Mesenchymal stem cell (in vitro differentiated cells and primary cell): ENCODE results near the gene BPI.
A peak's percentile ranks its signal among the peaks of the same experiment; 100 is the strongest.

ENCODE experiments used
- DNase-seq: peaks from one replicate; pipeline ENCODE4 v3.0.0-alpha.2; 2013
- H2AFZ ChIP-seq: one replicate; pipeline ENCODE4 v1.6.1; 2013; ENCODE audit warnings: low read depth, mild to moderate bottlenecking, control low read depth, inconsistent platforms, low read length, moderate library complexity
- H2AK5ac ChIP-seq: 2 replicates; pipeline ENCODE4 v1.6.1; 2013; ENCODE audit warnings: low read length, moderate library complexity, mild to moderate bottlenecking, inconsistent platforms; ENCODE audit not compliant: severe bottlenecking
- H2BK120ac ChIP-seq: one replicate; pipeline ENCODE4 v1.6.1; 2013; ENCODE audit warnings: low read depth, mild to moderate bottlenecking, inconsistent platforms, low read length, moderate library complexity
- H2BK12ac ChIP-seq, 2 experiments: one replicate each; pipeline ENCODE4 v1.6.1; 2013; ENCODE audit warnings: inconsistent platforms in 2 of 2, low read length in 2 of 2, mild to moderate bottlenecking in 2 of 2, moderate library complexity in 2 of 2, control low read depth in 1 of 2
- H2BK15ac ChIP-seq: one replicate; pipeline ENCODE4 v1.6.1; 2013; ENCODE audit warnings: mild to moderate bottlenecking, low read depth, inconsistent platforms; ENCODE audit not compliant: poor library complexity, severe bottlenecking
- H2BK5ac ChIP-seq: 2 replicates; pipeline ENCODE4 v1.6.1; 2013; ENCODE audit warnings: low read depth, mild to moderate bottlenecking, low read length, control low read depth, inconsistent platforms; ENCODE audit not compliant: poor library complexity, severe bottlenecking
- H3K14ac ChIP-seq, 2 experiments: one replicate each; pipeline ENCODE4 v1.6.1; 2013; ENCODE audit warnings: inconsistent platforms in 2 of 2, low read length in 2 of 2, control low read depth in 1 of 2, mild to moderate bottlenecking in 1 of 2, moderate library complexity in 1 of 2
- H3K18ac ChIP-seq, 2 experiments: one replicate each; pipeline ENCODE4 v1.6.1; 2013; ENCODE audit warnings: inconsistent platforms in 2 of 2, low read length in 2 of 2, control low read depth in 1 of 2, low read depth in 1 of 2, mild to moderate bottlenecking in 1 of 2
- H3K23ac ChIP-seq, 2 experiments: one replicate each; pipeline ENCODE4 v1.6.1; 2013; ENCODE audit warnings: inconsistent platforms in 2 of 2, low read length in 2 of 2, mild to moderate bottlenecking in 2 of 2, moderate library complexity in 2 of 2, control low read depth in 1 of 2
- H3K27ac ChIP-seq: 2 replicates; pipeline ENCODE4 v1.5.1; 2013; ENCODE audit warnings: mild to moderate bottlenecking, moderate library complexity, low read length, control low read depth, inconsistent platforms; ENCODE audit not compliant: poor library complexity, severe bottlenecking
- H3K27me3 ChIP-seq, 2 experiments: 2 replicates each; pipeline versions ENCODE4 v1.6.1 to v1.7.0; 2013; ENCODE audit warnings: low read length in 2 of 2, mild to moderate bottlenecking in 2 of 2, moderate library complexity in 2 of 2, control low read depth in 1 of 2, inconsistent platforms in 1 of 2; ENCODE audit not compliant: control insufficient read depth in 1 of 2, insufficient read depth in 1 of 2
- H3K36me3 ChIP-seq, 2 experiments: 2 replicates each; pipeline versions ENCODE4 v1.6.1 to v1.7.0; 2013; ENCODE audit warnings: low read length in 2 of 2, control low read depth in 1 of 2, inconsistent platforms in 1 of 2, low read depth in 1 of 2, mild to moderate bottlenecking in 1 of 2; ENCODE audit not compliant: insufficient read depth in 2 of 2, control insufficient read depth in 1 of 2
- H3K4ac ChIP-seq, 2 experiments: one replicate each; pipeline ENCODE4 v1.6.1; 2013; ENCODE audit warnings: inconsistent platforms in 2 of 2, low read length in 2 of 2, mild to moderate bottlenecking in 2 of 2, moderate library complexity in 2 of 2, control low read depth in 1 of 2, low read depth in 1 of 2
- H3K4me1 ChIP-seq: 2 replicates; pipeline ENCODE4 v1.6.1; 2013; ENCODE audit warnings: low read depth, low read length, control low read depth; ENCODE audit not compliant: control insufficient read depth, insufficient read depth
- H3K4me2 ChIP-seq: 2 replicates; pipeline ENCODE4 v1.6.1; 2013; ENCODE audit warnings: low read length, mild to moderate bottlenecking, inconsistent platforms; ENCODE audit not compliant: poor library complexity, severe bottlenecking
- H3K4me3 ChIP-seq, 2 experiments: 2 replicates each; pipeline versions ENCODE4 v1.5.1 to v1.7.0; 2013; ENCODE audit warnings: low read length in 2 of 2, mild to moderate bottlenecking in 2 of 2, control low read depth in 1 of 2, low read depth in 1 of 2; ENCODE audit not compliant: insufficient read depth in 1 of 2
- H3K79me1 ChIP-seq: replicated peaks from 2 replicates; pipeline ENCODE4 v1.6.1; 2013; ENCODE audit warnings: mild to moderate bottlenecking, control low read depth, low read length, inconsistent platforms; ENCODE audit not compliant: poor library complexity, severe bottlenecking
- H3K9ac ChIP-seq: 2 replicates; pipeline ENCODE4 v1.7.0; 2013; ENCODE audit warnings: mild to moderate bottlenecking, low read length, moderate library complexity
- H3K9me3 ChIP-seq: 2 replicates; pipeline ENCODE4 v1.7.0; 2013; ENCODE audit warnings: mild to moderate bottlenecking, low read length; ENCODE audit not compliant: control insufficient read depth
- H4K8ac ChIP-seq: one replicate; pipeline ENCODE4 v1.6.1; 2013; ENCODE audit warnings: inconsistent platforms, mild to moderate bottlenecking, low read length, moderate library complexity
- H4K91ac ChIP-seq: one replicate; pipeline ENCODE4 v1.6.1; 2013; ENCODE audit warnings: mild to moderate bottlenecking, low read length, inconsistent platforms
- WGBS: methylation state at CpG from one replicate; pipeline ENCODE4 v1.1.7; 2013; ENCODE audit warnings: mixed read lengths; 5-methylcytosine and 5-hydroxymethylcytosine counted together

BPI gene

GRCh38 chr20:38277285-38277684 is 26.7 kb upstream of the BPI start:
- Histone ChIP-seq H3K4me2 (no peak overlapping the region), H3K27me3 (no peaks in the 10 kb centered on the region), H3K4me3 (no peak overlapping the region), H4K91ac (no peak overlapping the region), H3K9ac (no peak overlapping the region), H2AFZ (no peak overlapping the region), H3K23ac (no peak overlapping the region), H3K14ac (no peak overlapping the region), H3K9me3 (peaks cover 8% of the 10 kb centered on the region), H3K4me1 (peaks cover 15% of the 10 kb centered on the region), H2BK15ac (no peak overlapping the region), H4K8ac (no peak overlapping the region), H2BK12ac (peak overlapping the region in 1 of 2 experiments; percentile 3), H3K27ac (no peak overlapping the region), H3K79me1 (no peaks in the 10 kb centered on the region), H2BK5ac (no peak overlapping the region), H2BK120ac (no peak overlapping the region), H3K36me3 (no peaks in the 10 kb centered on the region), H3K4ac (no peak overlapping the region), H2AK5ac (no peak overlapping the region), H3K18ac (peak overlapping the region in 1 of 2 experiments; percentile 88)
- peak; percentile 22 for DNase-seq
- WGBS = 100% methylated on average over 1 of the region's 5 CpGs

GRCh38 chr20:38277691-38278090 is 26.3 kb upstream of the BPI start:
- no peak overlapping the region for H3K4me3 ChIP-seq
- no peak overlapping the region for H2BK5ac ChIP-seq
- H3K14ac ChIP-seq = no peak overlapping the region
- H3K18ac ChIP-seq = peak overlapping the region; percentile 67 to 88
- no peak overlapping the region for H3K9ac ChIP-seq
- no peaks in the 10 kb centered on the region for H3K79me1 ChIP-seq
- H2AK5ac ChIP-seq = no peak overlapping the region
- H4K8ac ChIP-seq = peak overlapping the region; percentile 14
- no peak overlapping the region for H3K4ac ChIP-seq
- H3K23ac ChIP-seq = no peak overlapping the region
- H2BK120ac ChIP-seq = no peak overlapping the region
- H3K9me3 ChIP-seq = peaks cover 8% of the 10 kb centered on the region
- peak overlapping the region; percentile 57 for H2BK15ac ChIP-seq
- H4K91ac ChIP-seq = peak overlapping the region; percentile 90
- no peak overlapping the region for H2AFZ ChIP-seq
- DNase-seq = no peak
- H3K27me3 ChIP-seq = no peaks in the 10 kb centered on the region
- H2BK12ac ChIP-seq = peak overlapping the region in 1 of 2 experiments; percentile 92
- no peak overlapping the region for H3K27ac ChIP-seq
- WGBS = 100% methylated on average over 1 of the region's 2 CpGs
- no peaks in the 10 kb centered on the region for H3K36me3 ChIP-seq
- no peak overlapping the region for H3K4me2 ChIP-seq
- peaks cover 13% of the 10 kb centered on the region for H3K4me1 ChIP-seq

DNA sequence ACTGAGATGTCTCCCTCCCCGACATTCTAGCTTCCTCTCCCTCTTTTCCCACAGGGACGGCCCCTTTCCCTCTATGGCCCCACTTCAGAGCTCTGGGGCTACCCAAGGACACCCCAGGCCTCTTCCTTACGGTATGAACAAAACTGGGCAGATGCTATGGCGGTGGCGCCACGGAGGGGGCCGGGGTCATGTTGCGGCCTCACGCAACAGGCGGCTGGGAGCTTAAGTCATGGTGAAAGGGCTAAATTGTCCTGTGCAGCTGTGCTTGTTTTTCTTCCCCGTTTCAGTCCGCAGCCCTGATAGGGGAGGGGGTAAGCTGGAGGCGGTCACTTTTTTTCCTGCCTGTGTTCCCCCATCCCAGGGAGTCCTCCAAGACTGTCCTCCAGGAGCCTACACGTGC is 25.8 kb upstream of the BPI start:
- H3K18ac ChIP-seq = peak overlapping the region; percentile 67 to 88
- H3K27ac ChIP-seq = no peak overlapping the region
- H3K4ac ChIP-seq = peak overlapping the region; percentile 47 to 53
- H3K14ac ChIP-seq = no peak overlapping the region
- peak overlapping the region; percentile 58 for H2AK5ac ChIP-seq
- H2BK5ac ChIP-seq = no peak overlapping the region
- H3K4me3 ChIP-seq = no peak overlapping the region
- no peak overlapping the region for H3K4me2 ChIP-seq
- no peaks in the 10 kb centered on the region for H3K27me3 ChIP-seq
- peak; percentile 42 for DNase-seq
- peak overlapping the region; percentile 82 for H4K91ac ChIP-seq
- H2BK120ac ChIP-seq = peak overlapping the region; percentile 89
- no peak overlapping the region for H3K9ac ChIP-seq
- peaks cover 9% of the 10 kb centered on the region for H3K4me1 ChIP-seq
- H3K9me3 ChIP-seq = peaks cover 8% of the 10 kb centered on the region
- H3K36me3 ChIP-seq = no peaks in the 10 kb centered on the region
- no peaks in the 10 kb centered on the region for H3K79me1 ChIP-seq
- 84% methylated on average over 14 of the region's 14 CpGs for WGBS
- peak overlapping the region; percentile 12 for H4K8ac ChIP-seq
- H3K23ac ChIP-seq = no peak overlapping the region
- H2BK12ac ChIP-seq = peak overlapping the region; percentile 96 to 99
- H2AFZ ChIP-seq = no peak overlapping the region
- H2BK15ac ChIP-seq = peak overlapping the region; percentile 33

DNA sequence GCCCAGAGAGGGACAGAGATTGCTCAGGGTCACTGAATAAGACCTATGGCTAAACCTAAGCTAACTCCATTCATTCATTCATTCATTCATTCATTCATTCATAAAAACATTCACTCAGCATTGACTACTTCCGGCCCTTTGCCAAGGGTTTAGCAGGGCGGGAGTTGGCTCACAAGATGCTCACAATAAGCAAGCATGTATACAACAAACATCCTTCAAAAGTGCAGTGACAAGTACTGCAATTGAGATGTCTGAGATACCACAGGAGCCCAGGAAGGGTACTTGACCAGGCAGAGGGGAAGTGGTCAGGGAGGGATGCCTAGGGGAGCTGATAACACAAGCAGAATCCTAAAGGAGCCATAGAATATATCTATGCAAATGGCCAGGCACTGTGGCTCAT is 25.2 kb upstream of the BPI start:
- H3K4me2 ChIP-seq = no peak overlapping the region
- H2AFZ ChIP-seq = no peak overlapping the region
- H3K14ac ChIP-seq = no peak overlapping the region
- no peaks in the 10 kb centered on the region for H3K36me3 ChIP-seq
- H2BK12ac ChIP-seq = peak overlapping the region in 1 of 2 experiments; percentile 99
- H2BK120ac ChIP-seq = no peak overlapping the region
- H3K27me3 ChIP-seq = no peaks in the 10 kb centered on the region
- H3K9me3 ChIP-seq = peaks cover 8% of the 10 kb centered on the region
- H3K4me3 ChIP-seq = no peak overlapping the region
- H3K9ac ChIP-seq = no peak overlapping the region
- H3K4me1 ChIP-seq = peaks cover 8% of the 10 kb centered on the region
- no peak overlapping the region for H4K91ac ChIP-seq
- H3K4ac ChIP-seq = no peak overlapping the region
- H4K8ac ChIP-seq = peak overlapping the region; percentile 39
- no peak overlapping the region for H2BK15ac ChIP-seq
- H2BK5ac ChIP-seq = no peak overlapping the region
- 55% methylated on average over 2 of the region's 2 CpGs for WGBS
- H3K27ac ChIP-seq = no peak overlapping the region
- peak; percentile 22 for DNase-seq
- H2AK5ac ChIP-seq = no peak overlapping the region
- H3K23ac ChIP-seq = no peak overlapping the region
- no peaks in the 10 kb centered on the region for H3K79me1 ChIP-seq
- peak overlapping the region in 1 of 2 experiments; percentile 88 for H3K18ac ChIP-seq
